Adrenal gland (tissue), 12 donors: Measurements from ENCODE around the gene RNMT. TPM values are rescaled to one million over a fixed set of nuclear protein-coding genes. Genes with fewer than 3 reads are reported as not detected.

ENCODE experiments used
- DNase-seq, 7 donors: peaks; one replicate each; pipeline ENCODE4 v3.0.0-alpha.2; 2019 to 2020
- H3K27ac ChIP-seq, 5 donors: fragments of 200-600 bp; sonication (generic) in 4 of 5; 1 replicate in 3 of 5; 2 replicates in 2 of 5; pipeline versions ENCODE4 v1.5.1 to v1.8.0; 2016 to 2020; ENCODE audit warnings: mild to moderate bottlenecking in 1 of 5
- H3K27me3 ChIP-seq: fragments of 200-600 bp; 2 replicates; pipeline ENCODE4 v1.8.0; 2021
- H3K36me3 ChIP-seq, 2 donors: fragments of 200-600 bp; replicated peaks in 1 of 2; 1 replicate in 1 of 2; 2 replicates in 1 of 2; pipeline versions ENCODE4 v1.5.1 to v1.8.0; 2018 to 2022
- H3K4me1 ChIP-seq, 2 donors: fragments of 200-600 bp; replicated peaks in 1 of 2; 1 replicate in 1 of 2; 2 replicates in 1 of 2; pipeline versions ENCODE4 v1.5.1 to v1.8.0; 2018 to 2021
- H3K4me3 ChIP-seq, 4 donors: fragments of 200-600 bp; sonication (generic) in 3 of 4; one replicate each; pipeline ENCODE4 v1.5.1; 2016 to 2018
- H3K9me3 ChIP-seq, 3 donors: fragments of 200-600 bp; sonication (generic) in 1 of 3; replicated peaks in 1 of 3; 1 replicate in 2 of 3; 2 replicates in 1 of 3; pipeline versions ENCODE4 v1.5.1 to v1.8.0; 2016 to 2021
- POLR2A ChIP-seq, 2 donors: fragments of 450-650 bp; IDR thresholded peaks; one replicate each; pipeline ENCODE4 v1.6.1; 2017; ENCODE audit warnings: antibody characterized with exemption in 2 of 2, mild to moderate bottlenecking in 2 of 2, moderate library complexity in 1 of 2
- WGBS, 4 donors: extraction: QIAGEN DNeasy Blood & Tissue Kit in 2 of 4; methylation state at CpG; one replicate each; pipeline versions ENCODE4 v1.1.5 to v1.1.7; 2013 to 2017; 5-methylcytosine and 5-hydroxymethylcytosine counted together
- intact Hi-C, 2 donors: fragments of 100-400 bp; cut with DNase I; formaldehyde crosslinking; loops; one replicate each; pipeline versions ENCODE4 v1.14.1 to v1.15.0; 2022 to 2023
- polyA plus RNA-seq, 3 donors: library from polyadenylated mRNA; stranded (reverse); fragments of 200-250 nt in 2 of 3; fragments of 350-450 nt in 1 of 3; fragmentation: Illumina TruSeq in 1 of 3; extraction: RNeasy Lipid Tissue Mini Kit (QIAGEN cat#74804) in 1 of 3; gene quantifications; one replicate each; pipeline ENCODE4 v1.2.3, GENCODE V29; 2013 to 2014
- total RNA-seq, 9 donors: library from RNA; depleted of rRNA in 4 of 9; stranded (reverse); fragments of >200 nt in 4 of 9; fragments of 120-200 nt in 1 of 9; fragmentation: NEBNext Ultra II Directional in 1 of 9; extraction: Animal tissue kit (Norgen Biotek cat#: 25700) in 1 of 9; gene quantifications; one replicate each; pipeline versions ENCODE4 v1.1.0 to v1.2.4, GENCODE V29; 2013 to 2023
- TF ChIP-seq, protein P1 (sequence below), 6 experiments: fragments of 450-650 bp in 4 of 6; fragments of 200-600 bp in 2 of 6; sonication (generic) in 1 of 6; IDR thresholded peaks; 1 replicate in 5 of 6; 2 replicates in 1 of 6; pipeline versions ENCODE4 v1.5.1 to v1.8.0; 2016 to 2021; ENCODE audit warnings: antibody characterized with exemption in 6 of 6, mild to moderate bottlenecking in 2 of 6, moderate library complexity in 1 of 6
- donor health status: healthy with polysubstance abuse.
- donor health status: Bipolar disorder and iron deficiency.
- donor health status: DM: yes; HTN: yes; CAD: no.
- donor health status: DM: no; HTN: no; CAD: no.
- donor health status: DM: no; HTN: no; CAD: no.
- donor health status: DM: yes; HTN: yes; CAD: no.

RNMT gene
- total and polyA plus RNA-seq, 12 donors, result 8.5 to 29.8 (median 20.0) TPM

DNA sequence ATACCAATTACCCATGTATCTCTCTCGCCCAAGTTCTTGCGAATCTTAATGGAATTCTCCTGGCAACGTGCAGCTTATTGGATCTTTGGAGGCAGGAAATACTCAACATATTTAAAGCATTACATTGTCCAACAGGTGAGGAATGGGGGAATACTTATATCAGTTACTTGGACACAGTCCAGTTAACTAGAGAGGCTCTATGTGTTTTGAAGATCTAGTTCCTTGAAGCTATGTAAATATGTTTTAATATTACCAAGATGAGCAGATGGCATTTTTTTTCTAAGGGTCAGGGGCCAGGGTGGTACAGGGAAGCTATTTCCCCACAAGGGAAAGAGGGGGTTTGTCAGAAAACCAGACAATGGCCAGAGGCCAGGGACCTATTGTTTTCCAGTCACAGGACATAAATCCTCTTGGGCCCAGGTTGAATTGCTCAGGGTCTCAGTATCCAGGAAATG, 70.7 kb downstream of the RNMT start:
- Histone ChIP-seq H3K27ac (no peak overlapping the region), H3K27me3 (peaks cover 7% of the 10 kb centered on the region), H3K9me3 (no peaks in the 10 kb centered on the region), H3K4me3 (no peak overlapping the region), H3K36me3 (no peaks in the 10 kb centered on the region), H3K4me1 (no peaks in the 10 kb centered on the region)
- TF ChIP-seq POLR2A (IDR thresholded peaks at IDR 0.05), result no peak
- TF ChIP-seq, protein P1, sequence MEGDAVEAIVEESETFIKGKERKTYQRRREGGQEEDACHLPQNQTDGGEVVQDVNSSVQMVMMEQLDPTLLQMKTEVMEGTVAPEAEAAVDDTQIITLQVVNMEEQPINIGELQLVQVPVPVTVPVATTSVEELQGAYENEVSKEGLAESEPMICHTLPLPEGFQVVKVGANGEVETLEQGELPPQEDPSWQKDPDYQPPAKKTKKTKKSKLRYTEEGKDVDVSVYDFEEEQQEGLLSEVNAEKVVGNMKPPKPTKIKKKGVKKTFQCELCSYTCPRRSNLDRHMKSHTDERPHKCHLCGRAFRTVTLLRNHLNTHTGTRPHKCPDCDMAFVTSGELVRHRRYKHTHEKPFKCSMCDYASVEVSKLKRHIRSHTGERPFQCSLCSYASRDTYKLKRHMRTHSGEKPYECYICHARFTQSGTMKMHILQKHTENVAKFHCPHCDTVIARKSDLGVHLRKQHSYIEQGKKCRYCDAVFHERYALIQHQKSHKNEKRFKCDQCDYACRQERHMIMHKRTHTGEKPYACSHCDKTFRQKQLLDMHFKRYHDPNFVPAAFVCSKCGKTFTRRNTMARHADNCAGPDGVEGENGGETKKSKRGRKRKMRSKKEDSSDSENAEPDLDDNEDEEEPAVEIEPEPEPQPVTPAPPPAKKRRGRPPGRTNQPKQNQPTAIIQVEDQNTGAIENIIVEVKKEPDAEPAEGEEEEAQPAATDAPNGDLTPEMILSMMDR (IDR thresholded peaks at IDR 0.05), result no peak
- 59 to 70% (median 61%) methylated on average over 3 of the region's 3 CpGs for WGBS, 4 donors
- intact Hi-C loops, result no loop called here
- DNase-seq, result peak in 1 of 7 donors; percentile 8

- TF ChIP-seq POLR2A (IDR thresholded peaks at IDR 0.05), result no peak
- TF ChIP-seq, protein P1 (IDR thresholded peaks at IDR 0.05), result no peak
- DNase-seq, result no peak
- H3K4me3 ChIP-seq, result no peak overlapping the region
- H3K4me1 ChIP-seq, result no peaks in the 10 kb centered on the region
- intact Hi-C loops, result no loop called here
- peaks cover 11% of the 10 kb centered on the region for H3K27me3 ChIP-seq
- H3K36me3 ChIP-seq, result no peaks in the 10 kb centered on the region
- WGBS, 4 donors, result 88 to 93% (median 90%) methylated on average over 7 to 11 of the region's 11 CpGs
- no peak overlapping the region for H3K27ac ChIP-seq
- no peaks in the 10 kb centered on the region for H3K9me3 ChIP-seq
Observed at GRCh38 chr18:13799396-13799795, 72.9 kb downstream of the RNMT start.

GRCh38 chr18:13800505-13801259, 74.2 kb downstream of the RNMT start:
- no peak overlapping the region for H3K27ac ChIP-seq
- peak overlapping the region in 1 of 4 donors; percentile 30 for H3K4me3 ChIP-seq
- H3K36me3 ChIP-seq, result no peaks in the 10 kb centered on the region
- no peaks in the 10 kb centered on the region for H3K4me1 ChIP-seq
- peak; percentile 57 to 71 (median 69) for DNase-seq
- H3K27me3 ChIP-seq, result peaks cover 18% of the 10 kb centered on the region
- intact Hi-C loops, result no loop called here
- no peaks in the 10 kb centered on the region for H3K9me3 ChIP-seq
- WGBS, 4 donors, result 13 to 24% (median 17%) methylated on average over 12 to 30 of the region's 30 CpGs
- TF ChIP-seq, protein P1 (IDR thresholded peaks at IDR 0.05), result peak; percentile 7 to 52 (median 38)
- no peak for TF ChIP-seq POLR2A (IDR thresholded peaks at IDR 0.05)

DNA sequence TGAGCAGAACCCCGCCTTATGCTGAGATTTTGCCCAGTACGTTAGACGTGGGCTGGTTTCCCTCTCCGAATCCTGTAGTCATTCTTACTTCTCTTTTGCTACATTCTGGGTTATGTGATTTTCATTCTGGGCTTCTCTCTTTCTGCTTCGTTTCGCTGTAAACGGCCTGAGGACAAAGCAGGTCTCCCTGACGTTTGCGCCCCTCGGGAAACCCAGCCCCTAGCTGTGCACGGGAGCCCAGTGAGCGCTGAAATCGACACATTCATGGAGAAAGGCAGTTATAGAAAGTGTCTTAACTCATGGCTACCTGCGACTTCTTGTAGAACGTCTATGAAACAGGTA, 74.8 kb downstream of the RNMT start:
- TF ChIP-seq POLR2A (IDR thresholded peaks at IDR 0.05), result no peak
- TF ChIP-seq, protein P1 (IDR thresholded peaks at IDR 0.05), result no peak

More for the DNA sequence above, 74.8 kb downstream of the RNMT start:
- intact Hi-C loops, result no loop called here
- no peak for DNase-seq
- Histone ChIP-seq H3K4me1 (no peaks in the 10 kb centered on the region), H3K27me3 (peaks cover 17% of the 10 kb centered on the region), H3K36me3 (no peaks in the 10 kb centered on the region), H3K27ac (no peak overlapping the region), H3K4me3 (peak overlapping the region in 1 of 4 donors; percentile 30), H3K9me3 (no peaks in the 10 kb centered on the region)
- 8 to 14% (median 10%) methylated on average over 15 of the region's 15 CpGs for WGBS, 4 donors
